OCI-LY3 (cell line): ENCODE data around the gene CCR7.

Source experiments
- H2AFZ ChIP-seq: fragments of 200-600, 300-600 bp; shearing (Covaris generic); 2 replicates; pipeline ENCODE4 v1.6.0; 2014; ENCODE audit warnings: antibody characterized with exemption, low read depth, low read length
- H3K27ac ChIP-seq: fragments of 200-600, 300-600 bp; sonication (generic); 2 replicates; pipeline ENCODE4 v1.5.1; 2014; ENCODE audit warnings: mild to moderate bottlenecking, low read length, moderate library complexity, mixed read lengths
- H3K27me3 ChIP-seq: fragments of 200-600, 300-600 bp; sonication (generic); 2 replicates; pipeline ENCODE4 v1.6.1; 2014; ENCODE audit warnings: low read depth, low read length, mixed read lengths
- H3K36me3 ChIP-seq: fragments of 200-600, 300-600 bp; sonication (generic); replicated peaks from 2 replicates; pipeline ENCODE3; 2014; ENCODE audit warnings: low read depth, low read length, mixed read lengths
- H3K4me1 ChIP-seq: fragments of 300-600, 200-600 bp; sonication (generic); 2 replicates; pipeline ENCODE4 v1.6.1; 2014; ENCODE audit warnings: low read length, mixed read lengths
- H3K4me2 ChIP-seq: fragments of 200-600, 300-600 bp; sonication (generic); 2 replicates; pipeline ENCODE4 v1.6.1; 2014; ENCODE audit warnings: low read length, mixed read lengths
- H3K4me3 ChIP-seq: fragments of 300-600, 200-600 bp; sonication (generic); 2 replicates; pipeline ENCODE4 v1.5.1; 2014; ENCODE audit warnings: antibody characterized with exemption, mild to moderate bottlenecking, low read length, moderate library complexity
- H3K79me2 ChIP-seq: fragments of 300-600, 200-600 bp; shearing (Covaris generic); 2 replicates; pipeline ENCODE4 v1.6.1; 2014; ENCODE audit warnings: mild to moderate bottlenecking, low read length, mixed read lengths
- H3K9ac ChIP-seq: fragments of 300-600, 200-600 bp; shearing (Covaris generic); 2 replicates; pipeline ENCODE4 v1.6.0; 2014; ENCODE audit warnings: mild to moderate bottlenecking, low read length, moderate library complexity
- H3K9me3 ChIP-seq: fragments of 200-600, 300-600 bp; shearing (Covaris generic); 2 replicates; pipeline ENCODE4 v1.6.1; 2014; ENCODE audit warnings: low read length, mixed read lengths; ENCODE audit not compliant: insufficient read depth
- H4K20me1 ChIP-seq: fragments of 200-600, 300-600 bp; sonication (generic); 2 replicates; pipeline ENCODE4 v1.6.1; 2016; ENCODE audit warnings: low read length, mixed read lengths; ENCODE audit not compliant: insufficient read depth
- CTCF ChIP-seq: fragments of 200-600, 300-600 bp; sonication (generic); IDR thresholded peaks from 2 replicates; pipeline ENCODE4 v1.5.1; 2014; ENCODE audit warnings: antibody characterized with exemption, low read length, low read depth
- EZH2phosphoT487 ChIP-seq: fragments of 200-600 bp; shearing (Covaris generic); IDR thresholded peaks from 2 replicates; pipeline ENCODE4 v1.6.1; 2018; ENCODE audit warnings: antibody characterized with exemption, mixed run types, low read depth

Gene CCR7

GRCh38 chr17:40514013-40514875 lies 51.0 kb downstream of the CCR7 start:
- Histone ChIP-seq H3K36me3 (no peaks in the 10 kb centered on the region), H3K9me3 (no peaks in the 10 kb centered on the region), H3K79me2 (no peaks in the 10 kb centered on the region), H2AFZ (no peak overlapping the region), H3K27ac (no peak overlapping the region), H3K4me3 (no peak overlapping the region), H3K4me1 (peaks cover 12% of the 10 kb centered on the region), H3K9ac (no peak overlapping the region), H4K20me1 (no peaks in the 10 kb centered on the region), H3K4me2 (no peak overlapping the region), H3K27me3 (peaks cover 2% of the 10 kb centered on the region; the same call in 1 of the 2 replicates)
- TF ChIP-seq EZH2phosphoT487 (no peak), CTCF (no peak)

- Histone ChIP-seq H3K9me3 (no peaks in the 10 kb centered on the region), H3K27ac (no peak overlapping the region), H4K20me1 (no peaks in the 10 kb centered on the region), H3K4me3 (no peak overlapping the region), H3K4me2 (no peak overlapping the region), H3K9ac (no peak overlapping the region), H3K27me3 (peaks cover 2% of the 10 kb centered on the region; the same call in 1 of the 2 replicates), H2AFZ (no peak overlapping the region), H3K79me2 (no peaks in the 10 kb centered on the region), H3K36me3 (no peaks in the 10 kb centered on the region), H3K4me1 (peaks cover 6% of the 10 kb centered on the region)
- no peak for TF ChIP-seq EZH2phosphoT487
- TF ChIP-seq CTCF = no peak
Observed at GRCh38 chr17:40511667-40512220, 53.5 kb downstream of the CCR7 start.

- no peak overlapping the region for H3K4me3 ChIP-seq
- H3K79me2 ChIP-seq = no peaks in the 10 kb centered on the region
- TF ChIP-seq EZH2phosphoT487 = no peak
- TF ChIP-seq CTCF = no peak
- H3K4me1 ChIP-seq = no peaks in the 10 kb centered on the region
- H3K4me2 ChIP-seq = no peak overlapping the region
- no peak overlapping the region for H3K9ac ChIP-seq
- H2AFZ ChIP-seq = no peak overlapping the region
- H3K27ac ChIP-seq = no peak overlapping the region
- H3K9me3 ChIP-seq = no peaks in the 10 kb centered on the region
- H3K27me3 ChIP-seq = peaks cover 2% of the 10 kb centered on the region; the same call in 1 of the 2 replicates
- H4K20me1 ChIP-seq = no peaks in the 10 kb centered on the region
- H3K36me3 ChIP-seq = no peaks in the 10 kb centered on the region
Observed at GRCh38 chr17:40511136-40511535, 54.1 kb downstream of the CCR7 start.

GRCh38 chr17:40510328-40510648 lies 55.0 kb downstream of the CCR7 start:
- no peak for TF ChIP-seq EZH2phosphoT487
- no peak for TF ChIP-seq CTCF
- Histone ChIP-seq H3K4me1 (no peaks in the 10 kb centered on the region), H3K79me2 (no peaks in the 10 kb centered on the region), H3K36me3 (no peaks in the 10 kb centered on the region), H3K27ac (no peak overlapping the region), H3K27me3 (peaks cover 2% of the 10 kb centered on the region; the same call in 1 of the 2 replicates), H3K9ac (no peak overlapping the region), H3K9me3 (no peaks in the 10 kb centered on the region), H3K4me2 (no peak overlapping the region), H2AFZ (no peak overlapping the region), H4K20me1 (no peaks in the 10 kb centered on the region), H3K4me3 (no peak overlapping the region)
